GM18526 (cell line): ENCODE measurements around the gene FAM107B.

ENCODE experiments used
- POLR2A ChIP-seq: IDR thresholded peaks from 3 replicates; pipeline ENCODE4 v1.6.1; 2011; ENCODE audit not compliant: insufficient read length; ENCODE audit errors: extremely low read depth

The FAM107B gene

GRCh38 chr10:14648946-14649345 lies 125.8 kb downstream of the FAM107B start:
- no peak for TF ChIP-seq POLR2A

- no peak for TF ChIP-seq POLR2A
These were observed 126.5 kb downstream of the FAM107B start for GRCh38 chr10:14648005-14648765.

- no peak for TF ChIP-seq POLR2A
These were observed 129.3 kb downstream of the FAM107B start for GRCh38 chr10:14645239-14645960.

GRCh38 chr10:14639637-14640036 lies 135.1 kb downstream of the FAM107B start:
- TF ChIP-seq POLR2A: no peak

GRCh38 chr10:14635043-14635710 lies 139.5 kb downstream of the FAM107B start:
- no peak for TF ChIP-seq POLR2A

GRCh38 chr10:14625765-14626525 lies 148.8 kb downstream of the FAM107B start:
- TF ChIP-seq POLR2A: no peak

GRCh38 chr10:14625192-14625631 lies 149.5 kb downstream of the FAM107B start:
- no peak for TF ChIP-seq POLR2A

- no peak for TF ChIP-seq POLR2A
These were observed 150.1 kb downstream of the FAM107B start for GRCh38 chr10:14624600-14624999.

- no peak for TF ChIP-seq POLR2A
These were observed 150.8 kb downstream of the FAM107B start for GRCh38 chr10:14623931-14624330.

- no peak for TF ChIP-seq POLR2A
These were observed 153.7 kb downstream of the FAM107B start for GRCh38 chr10:14621037-14621436.

- TF ChIP-seq POLR2A: no peak
These were observed 156.0 kb downstream of the FAM107B start for GRCh38 chr10:14618674-14619073.

- no peak for TF ChIP-seq POLR2A
These were observed 156.8 kb downstream of the FAM107B start for GRCh38 chr10:14617852-14618251.

- TF ChIP-seq POLR2A: no peak
These were observed 157.6 kb downstream of the FAM107B start for GRCh38 chr10:14616955-14617730.

GRCh38 chr10:14616465-14616864 lies 158.2 kb downstream of the FAM107B start:
- TF ChIP-seq POLR2A: no peak

GRCh38 chr10:14613588-14613920 lies 161.1 kb downstream of the FAM107B start:
- no peak for TF ChIP-seq POLR2A
